NCI-H128 (cell line): ENCODE data around the gene RRP15.

ENCODE experiments used
- DNase-seq: peaks from one replicate; lab custom pipeline; 2025; ENCODE audit not compliant: unreplicated experiment; lab: John Stamatoyannopoulos, UW

Gene RRP15

DNA sequence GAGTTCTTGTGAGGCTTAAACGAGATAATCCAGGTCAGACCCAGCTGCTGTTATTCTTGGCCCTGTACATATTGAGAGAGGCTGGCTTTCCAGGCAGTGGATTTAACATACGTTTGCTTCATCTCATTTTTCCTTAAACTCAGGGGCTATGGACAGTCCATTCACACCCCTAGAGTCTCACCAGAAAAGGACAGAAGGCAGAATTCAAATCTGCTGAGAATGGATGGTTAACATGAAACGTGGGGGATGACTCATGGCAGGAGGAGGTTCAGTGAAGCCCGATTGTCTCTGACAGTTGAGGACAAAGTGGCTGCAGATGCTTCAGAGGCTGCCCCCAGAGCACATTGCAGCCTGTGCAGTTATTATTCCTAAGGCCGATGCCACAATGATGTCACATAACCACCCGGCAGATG is 99.5 kb downstream of the RRP15 start:
- no peak for DNase-seq
